Measurements from ENCODE around the gene ZNF350.
"Not testable (repeated sequence)": the region's sequence is repeated elsewhere in the genome, so short reads cannot be mapped to it uniquely, and the experiment has no call there.

DNA sequence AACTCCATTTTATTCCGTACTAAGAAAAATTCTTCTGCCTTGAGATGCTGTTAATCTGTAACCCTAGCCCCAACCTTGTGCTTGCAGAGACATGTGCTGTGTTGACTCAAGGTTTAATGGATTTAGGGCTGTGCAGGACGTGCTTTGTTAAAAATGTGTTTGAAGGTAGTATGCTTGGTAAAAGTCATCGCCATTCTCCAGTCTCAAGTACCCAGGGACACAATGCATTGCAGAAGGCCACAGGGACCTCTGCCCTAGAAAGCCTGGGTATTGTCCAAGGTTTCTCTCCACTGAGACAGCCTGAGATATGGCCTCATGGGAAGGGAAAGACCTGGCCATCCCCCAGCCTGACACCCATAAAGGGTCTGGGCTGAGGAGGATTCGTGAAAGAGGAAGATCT lies 28.8 kb downstream of the ZNF350 start:
- not testable (repeated sequence) for TF ChIP-seq POLR2AphosphoS5 (IDR thresholded peaks at IDR 0.05)
- TF ChIP-seq, protein P1, sequence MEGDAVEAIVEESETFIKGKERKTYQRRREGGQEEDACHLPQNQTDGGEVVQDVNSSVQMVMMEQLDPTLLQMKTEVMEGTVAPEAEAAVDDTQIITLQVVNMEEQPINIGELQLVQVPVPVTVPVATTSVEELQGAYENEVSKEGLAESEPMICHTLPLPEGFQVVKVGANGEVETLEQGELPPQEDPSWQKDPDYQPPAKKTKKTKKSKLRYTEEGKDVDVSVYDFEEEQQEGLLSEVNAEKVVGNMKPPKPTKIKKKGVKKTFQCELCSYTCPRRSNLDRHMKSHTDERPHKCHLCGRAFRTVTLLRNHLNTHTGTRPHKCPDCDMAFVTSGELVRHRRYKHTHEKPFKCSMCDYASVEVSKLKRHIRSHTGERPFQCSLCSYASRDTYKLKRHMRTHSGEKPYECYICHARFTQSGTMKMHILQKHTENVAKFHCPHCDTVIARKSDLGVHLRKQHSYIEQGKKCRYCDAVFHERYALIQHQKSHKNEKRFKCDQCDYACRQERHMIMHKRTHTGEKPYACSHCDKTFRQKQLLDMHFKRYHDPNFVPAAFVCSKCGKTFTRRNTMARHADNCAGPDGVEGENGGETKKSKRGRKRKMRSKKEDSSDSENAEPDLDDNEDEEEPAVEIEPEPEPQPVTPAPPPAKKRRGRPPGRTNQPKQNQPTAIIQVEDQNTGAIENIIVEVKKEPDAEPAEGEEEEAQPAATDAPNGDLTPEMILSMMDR (IDR thresholded peaks at IDR 0.05 in 8 of 11, conservative IDR thresholded peaks at IDR 0.05 in 3 of 11): not testable (repeated sequence)
